Stimulated activated CD8-positive, alpha-beta memory T cell treated with anti-CD3 and anti-CD28 coated beads, Interleukin-7, amount 100 ng/mL, for 24 hours (primary cell): ENCODE measurements around the gene FCMR.
"Not testable (repeated sequence)": the region's sequence is repeated elsewhere in the genome, so short reads cannot be mapped to it uniquely, and the experiment has no call there.

Experiments used
- DNase-seq: peaks from one replicate; pipeline ENCODE4 v3.0.0-alpha.2; 2020; ENCODE audit warnings: low read depth

The FCMR gene

GRCh38 chr1:206872139-206872538 lies 49.6 kb downstream of the FCMR start:
- DNase-seq, result no peak

GRCh38 chr1:206868264-206868663 lies 53.5 kb downstream of the FCMR start:
- DNase-seq, result no peak

GRCh38 chr1:206867716-206868115 lies 54.0 kb downstream of the FCMR start:
- no peak for DNase-seq

GRCh38 chr1:206867239-206867638 lies 54.5 kb downstream of the FCMR start:
- no peak for DNase-seq

- no peak for DNase-seq
Measured at GRCh38 chr1:206866062-206866461, 55.7 kb downstream of the FCMR start.

- DNase-seq, result peak; percentile 85
Measured at GRCh38 chr1:206864939-206865671, 56.6 kb downstream of the FCMR start, which contains the start of gene IL20. Gene IL20 (plus strand): TSS chr1:206865623. CDS start chr1:206865853, 230 bp downstream.

GRCh38 chr1:206863266-206863665 lies 58.5 kb downstream of the FCMR start:
- DNase-seq, result no peak

- no peak for DNase-seq
Measured at GRCh38 chr1:206860165-206860564, 61.6 kb downstream of the FCMR start.

GRCh38 chr1:206859082-206859521 lies 62.6 kb downstream of the FCMR start:
- DNase-seq, result no peak

- no peak for DNase-seq
Measured at GRCh38 chr1:206856674-206857464, 64.9 kb downstream of the FCMR start.

GRCh38 chr1:206855859-206856258 lies 65.9 kb downstream of the FCMR start:
- DNase-seq, result no peak

- DNase-seq, result no peak
Measured at GRCh38 chr1:206854401-206855129, 67.2 kb downstream of the FCMR start.

- not testable (repeated sequence) for DNase-seq
Measured at GRCh38 chr1:206853696-206854095, 68.0 kb downstream of the FCMR start.
